ENCODE data around the gene TAOK2. TPM values are rescaled to one million over a fixed set of nuclear protein-coding genes. Genes with fewer than 3 reads are reported as not detected.
A peak's percentile ranks its signal among the peaks of the same experiment; 100 is the strongest.

Gene TAOK2
- total and polyA plus RNA-seq, 2 of the 13 experiments (the other 11 are each of a cell fraction or from before 2014, with no cell fraction given) = 17.4 to 43.2 TPM

GRCh38 chr16:29943846-29944799, 29.5 kb upstream of the TAOK2 start (continued):
- TF ChIP-seq FOXP4 (CRISPR knock-in tag; IDR thresholded peaks at IDR 0.05) (peak; percentile 46), ZBTB37 (CRISPR knock-in tag; IDR thresholded peaks at IDR 0.05) (no peak; the same call in 1 of the 2 replicates), ZNF619 (CRISPR knock-in tag; IDR thresholded peaks at IDR 0.05) (peak; percentile 63; the same call in 1 of the 2 replicates), REPIN1 (CRISPR knock-in tag; IDR thresholded peaks at IDR 0.05; ENCODE audit: borderline replicate concordance, low read depth) (no peak; the same call in 1 of the 2 replicates), SP5 (CRISPR knock-in tag; IDR thresholded peaks at IDR 0.05; ENCODE audit: borderline replicate concordance, low read depth) (peak; percentile 92), CREM (IDR thresholded peaks at IDR 0.05) (peak; percentile 13; the same call in 1 of the 2 replicates), CREM (CRISPR knock-in tag; IDR thresholded peaks at IDR 0.05) (no peak), TFE3 (CRISPR knock-in tag; IDR thresholded peaks at IDR 0.05) (no peak), KLF11 (CRISPR knock-in tag; IDR thresholded peaks at IDR 0.05) (no peak), FOSL2 (CRISPR knock-in tag; IDR thresholded peaks at IDR 0.05) (peak; percentile 94), MTF2 (CRISPR knock-in tag; IDR thresholded peaks at IDR 0.05; ENCODE audit: borderline replicate concordance) (no peak; the same call in 1 of the 2 replicates), ZNF572 (CRISPR knock-in tag; IDR thresholded peaks at IDR 0.05) (peak; percentile 68; the same call in 1 of the 2 replicates)

Data from HepG2 (cell line).